Gastrocnemius medialis (tissue), 4 donors: ENCODE measurements around the gene COQ2.

Source experiments
- POLR2A ChIP-seq, 2 donors: fragments of 450-650 bp; IDR thresholded peaks; one replicate each; pipeline ENCODE4 v1.6.1; 2017; ENCODE audit warnings: antibody characterized with exemption in 2 of 2, mild to moderate bottlenecking in 2 of 2, moderate library complexity in 2 of 2
- TF ChIP-seq, protein P1 (sequence below), 5 experiments: fragments of 450-650 bp in 3 of 5; fragments of 200-600 bp in 2 of 5; sonication (generic) in 2 of 5; IDR thresholded peaks in 4 of 5; conservative IDR thresholded peaks in 1 of 5; 1 replicate in 4 of 5; 2 replicates in 1 of 5; pipeline ENCODE4 v1.5.1; 2016 to 2019; ENCODE audit warnings: antibody characterized with exemption in 5 of 5, mild to moderate bottlenecking in 3 of 5, moderate library complexity in 3 of 5

DNA sequence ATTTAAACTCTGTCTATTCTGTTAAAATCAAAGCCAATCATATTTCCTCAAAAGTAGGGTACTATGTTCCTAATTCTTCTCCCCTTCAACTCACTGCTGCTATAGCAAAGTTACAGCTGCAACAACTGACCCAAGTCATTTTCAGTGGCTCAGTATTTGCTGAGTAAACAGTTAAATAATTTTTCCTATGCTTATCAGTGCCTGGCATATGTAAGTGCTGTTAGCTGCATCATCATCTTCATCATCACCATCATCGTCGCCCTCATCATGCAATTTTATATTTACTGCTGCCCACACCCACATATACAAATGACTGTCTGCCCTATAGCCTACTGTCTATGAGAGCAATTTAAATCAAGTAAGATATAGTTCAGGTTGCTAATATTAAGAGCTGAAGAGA is 21.9 kb downstream of the COQ2 start:
- TF ChIP-seq POLR2A (IDR thresholded peaks at IDR 0.05): no peak
- TF ChIP-seq, protein P1, sequence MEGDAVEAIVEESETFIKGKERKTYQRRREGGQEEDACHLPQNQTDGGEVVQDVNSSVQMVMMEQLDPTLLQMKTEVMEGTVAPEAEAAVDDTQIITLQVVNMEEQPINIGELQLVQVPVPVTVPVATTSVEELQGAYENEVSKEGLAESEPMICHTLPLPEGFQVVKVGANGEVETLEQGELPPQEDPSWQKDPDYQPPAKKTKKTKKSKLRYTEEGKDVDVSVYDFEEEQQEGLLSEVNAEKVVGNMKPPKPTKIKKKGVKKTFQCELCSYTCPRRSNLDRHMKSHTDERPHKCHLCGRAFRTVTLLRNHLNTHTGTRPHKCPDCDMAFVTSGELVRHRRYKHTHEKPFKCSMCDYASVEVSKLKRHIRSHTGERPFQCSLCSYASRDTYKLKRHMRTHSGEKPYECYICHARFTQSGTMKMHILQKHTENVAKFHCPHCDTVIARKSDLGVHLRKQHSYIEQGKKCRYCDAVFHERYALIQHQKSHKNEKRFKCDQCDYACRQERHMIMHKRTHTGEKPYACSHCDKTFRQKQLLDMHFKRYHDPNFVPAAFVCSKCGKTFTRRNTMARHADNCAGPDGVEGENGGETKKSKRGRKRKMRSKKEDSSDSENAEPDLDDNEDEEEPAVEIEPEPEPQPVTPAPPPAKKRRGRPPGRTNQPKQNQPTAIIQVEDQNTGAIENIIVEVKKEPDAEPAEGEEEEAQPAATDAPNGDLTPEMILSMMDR (IDR thresholded peaks at IDR 0.05 in 4 of 5, conservative IDR thresholded peaks at IDR 0.05 in 1 of 5): no peak
